HuH-7.5 (cell line): Measurements from ENCODE around the gene PSTPIP1.

Source experiments
- DNase-seq: peaks from one replicate; pipeline ENCODE4 v3.0.0; 2011; ENCODE audit warnings: low spot score

Gene PSTPIP1

GRCh38 chr15:76999996-77000395 is 5.1 kb downstream of the PSTPIP1 start:
- DNase-seq, result no peak

GRCh38 chr15:77001351-77001750 is 6.4 kb downstream of the PSTPIP1 start:
- DNase-seq, result no peak

GRCh38 chr15:77001966-77002365 is 7.0 kb downstream of the PSTPIP1 start:
- no peak for DNase-seq

- no peak for DNase-seq
Measured at GRCh38 chr15:77002436-77002835, 7.5 kb downstream of the PSTPIP1 start.

GRCh38 chr15:77002954-77003912 is 8.3 kb downstream of the PSTPIP1 start:
- DNase-seq, result no peak

GRCh38 chr15:77004189-77004588 is 9.3 kb downstream of the PSTPIP1 start:
- DNase-seq, result no peak

GRCh38 chr15:77009176-77009575 is 14.2 kb downstream of the PSTPIP1 start:
- DNase-seq, result no peak

GRCh38 chr15:77009646-77010311 is 14.9 kb downstream of the PSTPIP1 start:
- DNase-seq, result no peak

- DNase-seq, result no peak
Measured at GRCh38 chr15:77010312-77010686, 15.4 kb downstream of the PSTPIP1 start.

GRCh38 chr15:77010857-77011256 is 15.9 kb downstream of the PSTPIP1 start:
- no peak for DNase-seq

GRCh38 chr15:77012117-77012712 is 17.3 kb downstream of the PSTPIP1 start:
- DNase-seq, result no peak

GRCh38 chr15:77012868-77013267 is 17.9 kb downstream of the PSTPIP1 start:
- DNase-seq, result no peak

GRCh38 chr15:77013776-77014131 is 18.8 kb downstream of the PSTPIP1 start:
- DNase-seq, result no peak

GRCh38 chr15:77014132-77015081 is 19.5 kb downstream of the PSTPIP1 start:
- DNase-seq, result no peak

GRCh38 chr15:77015646-77016320 is 20.9 kb downstream of the PSTPIP1 start:
- DNase-seq, result no peak

GRCh38 chr15:77016321-77016695 is 21.4 kb downstream of the PSTPIP1 start:
- no peak for DNase-seq

GRCh38 chr15:77017091-77017660 is 22.2 kb downstream of the PSTPIP1 start:
- no peak for DNase-seq

- no peak for DNase-seq
Measured at GRCh38 chr15:77017761-77018720, 23.1 kb downstream of the PSTPIP1 start.

GRCh38 chr15:77018796-77019505 is 24.0 kb downstream of the PSTPIP1 start:
- DNase-seq, result no peak
